CD4-positive, alpha-beta T cell treated with Interleukin-17A for 4 hours (primary cell): ENCODE results near the gene CPN2.

Source experiments
- DNase-seq: peaks from one replicate; pipeline ENCODE4 v3.0.0-alpha.2; 2020; ENCODE audit warnings: mixed read lengths

Gene CPN2, protein sequence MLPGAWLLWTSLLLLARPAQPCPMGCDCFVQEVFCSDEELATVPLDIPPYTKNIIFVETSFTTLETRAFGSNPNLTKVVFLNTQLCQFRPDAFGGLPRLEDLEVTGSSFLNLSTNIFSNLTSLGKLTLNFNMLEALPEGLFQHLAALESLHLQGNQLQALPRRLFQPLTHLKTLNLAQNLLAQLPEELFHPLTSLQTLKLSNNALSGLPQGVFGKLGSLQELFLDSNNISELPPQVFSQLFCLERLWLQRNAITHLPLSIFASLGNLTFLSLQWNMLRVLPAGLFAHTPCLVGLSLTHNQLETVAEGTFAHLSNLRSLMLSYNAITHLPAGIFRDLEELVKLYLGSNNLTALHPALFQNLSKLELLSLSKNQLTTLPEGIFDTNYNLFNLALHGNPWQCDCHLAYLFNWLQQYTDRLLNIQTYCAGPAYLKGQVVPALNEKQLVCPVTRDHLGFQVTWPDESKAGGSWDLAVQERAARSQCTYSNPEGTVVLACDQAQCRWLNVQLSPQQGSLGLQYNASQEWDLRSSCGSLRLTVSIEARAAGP

GRCh38 chr3:194351080-194351672, at the start of gene CPN2:
Gene CPN2 (minus strand): TSS chr3:194351328. CDS start chr3:194342702, 8,626 bp downstream.
- no peak for DNase-seq

DNA sequence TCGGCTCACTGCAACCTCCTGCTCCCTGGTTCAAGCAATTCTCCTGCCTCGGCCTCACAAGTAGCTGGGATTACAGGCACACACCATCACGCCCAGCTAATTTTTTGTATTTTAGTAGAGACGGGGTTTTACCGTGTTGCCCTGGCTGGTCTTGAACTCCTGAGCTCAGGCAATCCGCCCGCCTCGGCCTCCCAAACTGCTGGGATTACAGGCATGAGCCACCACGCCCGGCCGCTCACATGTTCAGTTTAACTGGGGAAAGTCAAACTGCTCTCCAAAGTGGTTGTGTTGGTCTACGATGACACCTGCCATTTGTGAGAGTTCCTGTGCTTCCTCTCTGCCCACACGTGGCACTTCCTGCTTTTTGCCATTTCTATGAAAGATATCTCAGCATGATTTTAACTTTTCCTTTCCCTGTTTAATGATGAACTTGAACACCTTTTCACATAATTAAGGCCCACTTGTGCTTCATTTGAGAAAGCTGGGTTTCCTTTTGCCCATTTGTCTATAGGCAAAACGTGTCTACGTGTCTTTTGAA, 48.8 kb upstream of the CPN2 start:
- DNase-seq = no peak

- no peak for DNase-seq
These were observed 48.0 kb upstream of the CPN2 start, which contains the start of gene GP5 for GRCh38 chr3:194399166-194399565. Gene GP5 (minus strand): TSS chr3:194399266. CDS start chr3:194398282, 984 bp downstream.

- peak; percentile 60 for DNase-seq
These were observed 46.7 kb upstream of the CPN2 start for GRCh38 chr3:194397757-194398312.

GRCh38 chr3:194396859-194397756, 46.0 kb upstream of the CPN2 start:
- peak; percentile 65 for DNase-seq

DNA sequence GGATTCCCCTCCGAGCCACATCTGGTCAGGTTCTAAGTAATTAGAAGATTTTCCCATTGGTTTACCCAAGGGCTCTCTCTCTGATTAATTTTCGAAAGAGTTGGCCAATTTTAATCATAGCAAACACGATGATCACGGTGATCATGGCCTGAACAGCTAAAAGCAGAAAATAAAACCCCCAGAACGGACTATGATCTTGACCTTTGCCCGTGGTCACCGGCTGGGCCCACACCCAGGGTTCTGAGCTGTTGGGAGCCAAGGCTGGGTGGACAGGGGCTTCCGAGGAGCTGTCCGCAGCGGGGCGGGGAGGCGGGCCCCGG, 45.4 kb upstream of the CPN2 start:
- no peak for DNase-seq

DNA sequence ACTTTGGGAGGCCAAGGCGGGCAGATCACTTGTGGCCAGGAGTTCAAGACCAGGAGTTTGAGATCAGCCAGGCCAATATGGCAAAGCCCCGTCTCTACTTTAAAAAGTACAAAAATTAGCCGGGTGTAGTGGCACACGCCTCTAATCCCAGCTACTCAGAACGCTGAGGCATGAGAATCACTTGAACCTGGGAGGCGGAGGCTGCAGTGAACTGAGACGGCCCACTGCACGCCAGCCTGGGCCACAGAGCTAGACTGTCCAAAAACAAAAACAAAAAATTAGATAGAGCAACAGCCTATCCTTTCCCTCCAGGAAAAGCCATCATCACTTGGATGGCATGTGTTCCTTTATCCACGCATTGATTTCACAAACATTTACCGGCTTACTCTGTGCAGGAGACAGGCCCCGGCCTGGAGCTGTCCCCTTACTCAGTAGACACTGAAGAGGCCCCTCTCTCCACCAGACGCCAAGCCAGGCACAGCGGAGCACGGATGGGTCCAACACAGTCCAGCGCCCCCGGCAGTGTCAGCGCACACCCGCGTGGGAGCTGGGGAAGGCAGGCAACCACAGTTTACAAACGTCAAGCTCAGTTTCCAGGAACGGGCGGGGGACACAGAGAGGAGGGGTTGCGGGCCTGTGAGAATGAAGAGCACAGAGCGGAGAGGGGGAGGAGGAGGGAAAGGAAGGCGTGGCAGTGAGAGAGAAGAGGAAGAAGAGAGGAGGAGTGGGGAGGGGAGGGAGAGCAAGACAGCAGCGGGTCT, 44.8 kb upstream of the CPN2 start:
- DNase-seq = peak; percentile 73

DNA sequence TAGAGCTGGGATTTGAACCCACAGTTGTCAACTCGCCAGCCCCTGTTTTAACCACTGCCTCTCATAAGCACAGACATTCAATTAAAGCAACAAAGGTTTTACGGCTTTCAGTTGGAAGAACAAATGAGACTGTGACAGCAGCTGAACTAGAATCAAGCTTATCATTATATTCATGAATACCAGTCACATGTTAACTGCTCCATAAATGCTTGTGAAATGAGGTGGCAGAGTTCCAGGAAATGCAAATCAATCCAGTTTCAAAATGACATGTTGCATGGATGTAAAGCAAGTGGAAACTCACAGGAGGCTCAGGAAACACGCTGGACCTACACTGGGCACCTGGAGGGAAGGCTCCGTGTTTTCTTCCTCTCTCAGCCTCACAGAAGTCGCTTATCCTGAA, 44.1 kb upstream of the CPN2 start:
- no peak for DNase-seq

DNA sequence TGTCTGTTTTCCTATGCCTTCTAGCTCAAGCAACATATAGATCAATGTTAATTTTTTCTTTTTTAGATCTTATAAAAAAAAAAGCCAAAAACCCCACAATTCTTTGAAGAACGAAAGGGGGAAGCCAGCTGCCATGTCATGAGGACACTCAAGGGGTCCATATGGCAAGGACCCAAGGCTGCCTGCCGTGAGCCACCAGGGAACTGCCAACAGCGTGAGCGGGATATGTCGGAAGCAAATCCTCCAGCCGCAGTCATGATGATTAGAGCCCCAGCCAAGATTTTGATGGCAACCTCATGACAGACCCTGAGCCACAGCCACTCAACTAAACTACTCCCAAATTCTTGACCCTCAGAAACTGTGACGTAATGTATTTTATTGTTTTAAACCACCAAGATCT, 41.4 kb upstream of the CPN2 start:
- DNase-seq = no peak

GRCh38 chr3:194390835-194391234, 39.7 kb upstream of the CPN2 start:
- DNase-seq = no peak

- DNase-seq = no peak
These were observed 38.1 kb upstream of the CPN2 start for GRCh38 chr3:194389269-194389668.

- no peak for DNase-seq
These were observed 36.8 kb upstream of the CPN2 start for GRCh38 chr3:194387926-194388418.

GRCh38 chr3:194387276-194387675, 36.1 kb upstream of the CPN2 start:
- no peak for DNase-seq

- no peak for DNase-seq
These were observed 35.5 kb upstream of the CPN2 start for GRCh38 chr3:194386648-194387047.

DNA sequence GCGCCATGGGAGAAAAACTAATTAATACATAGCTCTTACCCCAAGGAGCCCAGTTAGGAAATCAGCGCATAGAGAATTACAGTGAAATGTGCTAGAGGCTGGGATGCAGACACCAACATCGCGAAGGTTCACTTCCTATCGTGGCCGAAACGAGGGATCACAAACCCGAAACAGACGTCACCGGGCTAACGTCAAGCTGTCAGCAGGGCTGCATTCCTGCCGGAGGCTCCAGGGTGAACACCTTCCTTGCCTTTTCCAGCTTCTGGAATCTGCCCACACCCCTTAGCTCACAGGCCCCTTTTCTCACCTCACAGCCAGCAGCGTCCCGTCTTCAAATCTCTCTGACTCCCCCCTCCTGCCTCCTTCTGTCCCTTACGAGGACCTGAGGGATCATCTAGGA, 34.9 kb upstream of the CPN2 start:
- DNase-seq = no peak

DNA sequence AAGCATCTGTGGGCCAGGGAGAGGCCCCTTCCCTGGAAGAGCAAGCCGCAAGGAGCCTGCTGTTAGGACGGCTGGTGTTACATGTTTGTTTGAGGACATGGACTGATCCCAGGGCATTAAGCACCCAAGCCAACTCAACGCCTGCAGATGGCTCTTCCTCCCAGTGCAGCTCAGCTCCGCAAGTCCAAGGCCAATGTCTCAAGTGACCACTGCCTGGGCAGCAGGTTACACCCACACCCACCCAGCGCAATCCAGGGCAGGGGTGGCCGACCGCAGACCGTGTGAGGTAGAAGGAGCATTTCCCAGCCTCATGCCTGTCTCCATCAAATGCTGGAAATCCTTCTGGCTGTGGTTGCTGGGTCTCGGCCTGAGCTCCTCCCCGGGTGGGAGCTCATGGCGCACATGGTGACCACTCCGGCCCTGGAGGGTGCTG, 33.5 kb upstream of the CPN2 start:
- DNase-seq = no peak

GRCh38 chr3:194384156-194384555, 33.0 kb upstream of the CPN2 start:
- no peak for DNase-seq

- DNase-seq = no peak
These were observed 32.3 kb upstream of the CPN2 start for GRCh38 chr3:194383276-194383940.

GRCh38 chr3:194382892-194383223, 31.7 kb upstream of the CPN2 start:
- DNase-seq = no peak

DNA sequence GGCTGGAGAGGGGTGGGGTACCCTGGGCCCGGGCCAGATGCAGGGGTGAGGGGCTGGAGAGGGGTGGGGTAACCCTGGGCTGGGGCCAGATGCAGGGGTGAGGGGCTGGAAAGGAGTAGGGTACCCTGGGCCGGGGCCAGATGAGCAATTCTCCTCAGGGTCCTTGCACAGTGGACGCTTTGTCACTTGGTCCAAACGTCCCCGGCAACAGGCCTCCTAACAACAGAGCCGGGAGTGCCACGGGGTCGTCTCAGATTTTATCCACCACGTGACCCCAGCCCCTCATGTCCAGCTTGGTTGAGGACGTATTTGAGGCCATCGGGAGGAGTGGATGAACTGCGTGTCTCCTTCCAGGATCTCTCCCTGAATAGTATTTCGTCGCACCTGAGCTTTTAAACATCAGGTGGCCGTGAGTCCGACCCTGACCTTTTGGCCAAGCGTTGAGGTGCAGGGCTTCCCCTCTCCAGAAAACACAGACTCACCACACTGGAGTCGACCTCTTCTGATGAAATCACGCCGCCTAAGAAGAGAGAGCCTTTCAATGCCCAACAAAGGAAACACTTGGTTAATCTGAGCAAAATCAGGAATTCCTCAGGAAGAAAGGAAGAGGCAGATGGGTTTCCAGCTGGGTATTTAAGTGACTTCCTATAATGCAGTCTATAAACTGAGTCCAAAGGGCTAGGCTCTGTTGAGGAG, 31.2 kb upstream of the CPN2 start:
- no peak for DNase-seq

DNA sequence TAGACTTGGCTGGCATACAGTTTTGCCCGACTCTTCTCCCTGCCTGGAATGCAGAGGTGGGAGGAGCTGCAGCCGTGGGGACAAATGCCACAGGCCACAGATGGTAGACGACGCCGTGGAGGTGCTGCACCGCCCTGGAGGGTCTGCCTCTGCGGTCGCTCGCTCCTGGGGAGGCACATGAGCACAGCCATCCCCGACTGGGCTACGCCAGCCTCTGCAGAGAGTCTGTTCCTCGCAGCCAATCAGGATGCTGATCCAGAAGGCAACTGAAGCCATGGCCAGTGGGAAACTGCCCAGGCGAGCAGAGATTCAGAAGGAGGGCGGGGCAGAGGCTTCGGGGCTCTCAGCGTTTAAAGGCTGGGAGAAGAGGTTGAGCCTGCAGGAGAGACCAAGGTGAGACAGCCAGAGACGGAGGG, 30.3 kb upstream of the CPN2 start:
- DNase-seq = no peak
